Right lung (tissue), 5 donors: ENCODE data around the gene IQSEC1. TPM values are rescaled to one million over a fixed set of nuclear protein-coding genes. Genes with fewer than 3 reads are reported as not detected.

ENCODE experiments used
- DNase-seq, 2 donors: peaks; one replicate each; pipeline ENCODE4 v3.0.0-alpha.2; 2013
- polyA plus RNA-seq, 5 donors: library from polyadenylated mRNA; unstranded; fragments of 120-200 nt; gene quantifications; one replicate each; pipeline versions ENCODE4 v1.2.1 to v1.2.3, GENCODE V29; 2013; ENCODE audit warnings: inconsistent platforms in 1 of 5, low replicate concordance in 1 of 5; ENCODE audit not compliant: insufficient read length in 5 of 5, insufficient read depth in 1 of 5

IQSEC1 gene
- polyA plus RNA-seq, 5 donors, result 21.7 to 31.2 (median 29.6) TPM

DNA sequence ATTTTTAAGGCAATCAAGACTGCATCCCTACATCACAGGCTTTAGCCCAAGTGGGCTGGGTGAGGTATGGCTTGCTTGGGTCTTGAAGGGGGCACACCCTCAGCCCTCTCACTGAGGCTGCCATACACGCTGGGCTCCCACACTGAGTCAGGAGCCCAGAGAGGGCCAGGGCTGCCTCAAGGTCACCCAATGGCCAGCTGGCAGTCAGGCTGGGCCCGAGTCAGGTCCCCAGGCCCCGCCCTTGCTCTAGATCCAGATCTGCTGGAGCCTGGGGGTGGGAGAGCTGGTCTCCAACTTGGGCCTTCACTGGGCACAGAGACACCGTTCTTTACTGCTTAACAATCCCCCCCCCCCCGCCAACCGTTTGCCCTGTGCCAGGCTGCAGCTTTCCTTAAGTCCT, 88.1 kb downstream of the IQSEC1 start:
- no peak for DNase-seq

DNA sequence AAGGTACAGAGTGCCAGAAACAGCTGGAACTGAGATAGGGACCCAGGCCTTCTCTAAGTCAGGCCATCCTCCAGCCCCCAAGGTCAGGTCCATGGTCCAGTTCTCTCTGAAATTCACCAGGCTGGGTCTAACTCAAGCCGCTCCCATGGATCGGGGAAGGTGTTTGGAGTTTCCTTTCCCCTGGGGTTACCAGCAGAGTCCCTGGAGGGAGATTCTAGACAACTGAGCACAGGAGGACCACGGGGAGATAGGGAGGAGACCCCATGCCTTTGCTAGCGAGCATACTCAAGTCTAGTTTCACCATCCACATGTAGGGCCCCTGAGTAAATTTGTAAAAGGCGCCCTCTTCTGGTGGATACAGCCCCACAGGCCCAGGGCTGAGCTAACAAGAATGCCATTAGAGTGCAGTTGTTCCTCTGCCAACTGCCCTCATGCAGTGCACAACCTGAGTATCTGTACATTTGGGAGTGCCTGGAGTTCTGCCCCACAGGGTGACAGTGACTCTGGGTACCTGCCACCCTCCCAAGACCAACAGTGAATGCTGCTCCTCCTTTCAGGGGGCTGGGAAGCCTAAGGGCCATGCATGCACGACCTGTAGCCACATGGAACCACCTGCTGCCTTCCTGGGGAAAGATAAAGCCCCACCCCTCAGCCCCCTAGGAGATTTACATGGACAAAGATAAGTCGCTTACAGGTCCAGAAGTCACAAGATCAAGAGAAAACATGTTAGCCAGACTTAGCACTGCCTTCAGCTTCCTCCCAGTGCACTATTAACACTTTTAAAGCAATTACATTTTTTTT, 89.0 kb downstream of the IQSEC1 start:
- peak in 1 of 2 donors; percentile 60 for DNase-seq

- DNase-seq, result no peak
Observed at GRCh38 chr3:12983319-12983718, 89.9 kb downstream of the IQSEC1 start.

- no peak for DNase-seq
Observed at GRCh38 chr3:12982619-12983101, 90.6 kb downstream of the IQSEC1 start.

- no peak for DNase-seq
Observed at GRCh38 chr3:12981306-12982275, 91.6 kb downstream of the IQSEC1 start.

DNA sequence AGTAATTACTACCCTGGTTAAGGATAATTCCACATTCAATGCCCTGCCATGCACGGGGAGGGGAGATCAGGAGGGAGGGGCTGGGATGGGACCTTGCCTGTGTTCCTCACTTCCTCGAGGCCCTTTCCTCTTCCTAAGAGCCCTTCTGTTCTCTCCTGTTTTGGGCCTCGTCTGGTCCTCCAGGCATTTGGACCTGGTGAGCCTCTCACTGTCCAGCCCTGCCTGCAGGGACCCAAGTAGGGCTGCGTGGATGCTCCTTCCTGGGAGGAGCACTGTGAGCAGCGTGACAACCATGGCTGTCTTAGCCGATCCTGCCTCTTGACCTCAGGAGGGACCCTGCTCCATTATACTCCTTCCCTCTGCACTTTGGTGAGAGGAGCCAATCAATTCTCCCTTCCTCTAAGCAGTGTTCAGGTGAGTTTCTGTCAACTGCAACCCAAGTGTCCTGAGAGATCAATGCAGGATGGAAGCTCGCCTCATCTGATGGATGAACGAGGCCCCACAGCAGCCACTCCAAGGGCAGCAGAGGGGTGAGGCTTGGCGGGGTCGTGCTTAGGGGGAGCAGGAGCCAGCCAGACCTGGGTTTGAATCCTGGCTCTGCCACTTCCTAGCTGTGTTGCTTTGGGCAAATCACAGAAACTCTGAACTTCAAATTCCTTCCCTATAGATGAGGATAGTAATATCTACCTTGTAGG, 92.5 kb downstream of the IQSEC1 start:
- DNase-seq, result no peak

GRCh38 chr3:12979947-12980487, 93.2 kb downstream of the IQSEC1 start:
- no peak for DNase-seq

DNA sequence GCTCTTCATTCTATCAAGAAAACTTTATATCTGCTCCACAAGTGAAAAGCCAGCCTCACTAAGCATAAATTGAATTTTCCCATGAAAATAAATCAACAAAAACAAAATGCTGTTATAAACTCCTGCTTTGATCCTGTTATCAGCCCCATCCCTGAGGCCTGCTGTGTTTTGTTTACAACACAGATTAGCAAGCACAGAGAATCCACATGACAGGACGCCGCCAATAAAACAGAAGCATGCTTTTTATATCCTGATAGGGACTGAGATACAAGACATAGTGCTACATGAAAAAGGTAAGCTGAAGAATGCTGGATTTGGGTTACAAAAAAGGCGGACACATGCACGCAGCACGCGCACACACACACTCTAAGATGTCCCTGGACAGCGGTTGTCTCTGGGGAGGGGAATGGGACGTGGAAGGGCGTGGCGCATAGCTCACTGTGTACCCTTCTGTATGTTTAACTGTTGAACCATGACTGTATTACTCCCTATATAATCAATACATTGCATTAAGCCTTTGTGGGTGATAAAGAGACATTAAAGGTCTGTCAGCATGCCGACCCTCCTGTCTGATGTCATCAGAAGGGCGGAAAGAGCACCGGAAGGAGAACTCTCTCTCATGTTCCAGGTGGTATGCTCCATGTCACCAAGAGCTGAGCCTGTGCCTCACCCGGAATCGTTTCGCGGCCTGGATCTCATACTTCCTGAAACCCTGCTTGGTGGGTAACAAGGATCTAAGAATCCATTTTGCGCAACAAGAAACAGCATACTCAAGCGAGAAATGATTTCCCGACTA, 93.9 kb downstream of the IQSEC1 start:
- no peak for DNase-seq

- DNase-seq, result no peak
Observed at GRCh38 chr3:12978682-12979081, 94.5 kb downstream of the IQSEC1 start.

DNA sequence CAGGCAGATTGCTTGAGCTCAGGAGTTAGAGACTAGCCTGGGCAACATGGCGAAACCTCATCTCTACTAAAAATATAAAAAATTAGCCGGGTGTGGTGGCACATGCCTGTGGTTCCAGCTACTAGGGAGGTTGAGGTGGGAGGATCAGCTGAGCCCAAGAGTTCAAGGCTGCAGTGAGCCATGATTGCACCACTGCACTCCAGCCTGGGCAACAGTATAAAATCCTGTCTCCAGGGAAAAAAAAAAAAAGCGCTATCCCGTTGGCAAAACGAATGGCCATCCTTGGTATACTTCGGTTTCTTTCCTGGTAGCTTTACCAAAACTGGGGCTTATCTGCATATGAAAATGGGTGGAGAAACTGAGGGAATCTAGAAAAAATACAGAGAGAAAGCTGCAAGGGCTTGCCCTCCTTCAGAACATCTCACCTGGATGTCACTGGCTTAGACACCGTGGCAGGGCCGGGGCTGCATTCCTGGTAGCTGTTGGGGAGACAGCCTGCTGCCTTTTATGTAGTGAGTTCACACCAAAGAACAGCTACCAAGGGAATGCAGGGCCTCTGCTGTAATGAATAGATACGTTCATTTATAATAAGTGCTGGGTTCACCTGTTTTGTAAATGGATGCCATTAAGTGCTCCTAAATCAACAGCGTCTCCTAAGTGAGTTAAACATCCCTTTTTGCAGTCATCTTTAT, 96.0 kb downstream of the IQSEC1 start:
- no peak for DNase-seq

DNA sequence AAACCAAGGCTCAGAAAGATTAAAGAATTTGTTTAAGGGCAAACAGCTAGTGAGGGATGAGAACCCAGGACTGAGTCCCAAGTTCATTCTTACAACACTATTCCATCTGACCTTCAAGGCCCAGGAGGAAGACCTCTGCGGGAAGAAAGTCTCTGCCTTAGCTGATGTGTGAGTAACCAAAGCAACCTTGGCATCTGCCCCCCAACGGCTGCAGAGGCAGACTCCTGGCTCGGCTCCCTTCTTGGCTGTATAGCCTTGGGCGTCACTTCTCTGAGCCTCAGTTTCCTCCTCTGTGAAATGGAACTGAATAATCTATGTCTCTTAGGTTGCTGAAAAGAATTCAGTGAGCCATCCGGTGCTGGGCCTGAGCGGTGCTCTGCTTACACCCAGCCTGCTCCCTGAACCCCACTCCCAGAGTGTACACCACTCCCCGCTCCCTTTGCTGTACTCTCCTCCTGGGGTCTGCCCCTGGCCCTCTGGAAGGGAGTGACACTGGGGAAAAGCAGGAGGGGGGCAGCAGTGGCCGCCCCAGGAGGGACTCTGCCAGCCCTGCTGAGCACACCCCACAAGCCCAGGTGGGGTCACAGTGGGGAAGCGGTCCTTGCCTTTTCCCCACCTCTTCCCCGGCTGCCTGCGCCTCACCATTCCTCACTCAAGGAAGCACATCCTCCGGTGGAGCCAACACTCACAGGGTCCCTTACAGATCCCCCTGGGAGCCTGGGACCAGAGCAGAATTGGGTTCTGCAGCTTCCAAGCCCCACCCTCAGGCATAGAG, 97.3 kb downstream of the IQSEC1 start:
- DNase-seq, result no peak

DNA sequence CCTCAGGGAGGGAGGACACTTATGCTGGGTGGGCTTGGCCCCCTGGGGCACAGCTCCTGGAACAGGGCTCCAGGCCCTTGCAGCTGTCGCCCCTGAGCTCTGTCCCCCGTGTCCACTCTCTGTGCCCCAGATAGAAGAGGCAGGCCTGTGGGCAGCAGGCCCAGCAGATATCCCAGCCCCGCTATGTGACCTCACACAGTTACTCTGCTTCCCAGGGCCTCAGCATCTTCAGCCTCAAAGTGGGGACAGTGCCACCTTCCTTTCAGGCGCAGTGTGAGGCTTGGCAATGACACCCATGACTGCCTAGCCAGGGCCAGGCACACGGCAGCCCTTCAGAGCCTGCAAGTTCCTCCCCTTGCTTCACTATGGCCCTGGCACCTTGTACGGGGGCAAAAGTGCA, 98.4 kb downstream of the IQSEC1 start:
- no peak for DNase-seq

GRCh38 chr3:12974334-12974733, 98.9 kb downstream of the IQSEC1 start:
- no peak for DNase-seq

GRCh38 chr3:12973827-12974226, 99.4 kb downstream of the IQSEC1 start:
- no peak for DNase-seq

DNA sequence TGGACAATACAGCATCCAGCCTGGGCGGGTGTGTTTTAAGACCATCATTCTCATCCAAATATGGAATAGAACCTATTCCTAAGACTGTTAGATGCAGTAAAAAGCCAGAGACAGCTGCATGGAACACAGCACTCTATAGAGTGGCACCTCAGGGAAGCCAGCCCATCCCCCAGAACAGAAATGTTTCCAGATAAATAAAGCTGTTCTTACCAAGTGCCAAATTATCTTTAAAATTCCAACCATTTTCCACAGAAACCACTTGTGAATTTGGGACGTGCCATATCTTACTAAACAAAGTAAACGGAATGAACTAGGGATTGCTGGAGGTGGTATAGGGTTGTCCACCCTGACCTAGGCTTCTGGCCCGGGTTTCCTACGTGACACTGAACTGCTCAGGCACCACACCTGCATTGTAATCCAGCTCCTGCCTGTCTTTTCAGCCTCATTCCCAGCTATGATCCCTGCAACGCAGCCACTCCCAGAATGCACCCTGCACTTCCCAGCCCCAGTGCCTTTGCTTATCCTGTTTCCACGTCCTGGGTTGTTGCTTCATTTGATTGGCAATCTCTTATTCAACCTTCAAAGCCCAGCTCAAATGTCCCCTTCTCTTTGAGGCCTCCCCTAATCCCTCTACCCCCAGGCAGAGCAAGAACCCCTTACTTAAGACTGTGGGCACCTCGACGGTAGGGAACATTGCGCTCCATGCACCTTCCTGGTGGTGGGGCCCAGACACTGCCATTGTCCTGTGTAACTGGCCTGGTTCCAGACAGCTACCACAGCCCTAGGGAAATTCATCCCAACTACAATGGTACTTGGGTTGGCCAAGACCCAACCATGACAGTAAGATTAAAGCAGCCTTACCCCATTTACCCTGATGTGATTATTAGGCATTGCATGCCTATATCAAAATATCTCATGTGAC, 100.2 kb downstream of the IQSEC1 start:
- no peak for DNase-seq

DNA sequence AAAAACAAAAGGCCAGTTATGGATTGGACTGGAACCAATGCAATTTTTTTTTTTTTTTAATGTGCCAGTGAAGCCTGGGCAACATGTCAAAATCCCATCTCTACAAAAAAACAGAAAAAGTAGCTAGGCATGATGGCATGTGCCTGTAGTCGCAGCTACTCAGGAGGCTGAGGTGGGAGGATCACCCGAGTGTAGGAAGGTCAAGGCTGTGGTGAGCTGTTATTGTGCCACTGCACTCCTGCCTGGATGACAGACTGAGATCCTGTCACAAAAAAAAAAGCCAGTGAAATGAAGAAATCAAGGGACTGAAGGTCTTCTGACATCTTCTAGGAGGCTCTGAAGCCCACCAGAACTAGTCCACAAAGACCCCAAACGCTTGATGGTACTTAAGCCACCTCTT, 101.2 kb downstream of the IQSEC1 start:
- no peak for DNase-seq

- no peak for DNase-seq
Observed at GRCh38 chr3:12970684-12971083, 102.5 kb downstream of the IQSEC1 start.

DNA sequence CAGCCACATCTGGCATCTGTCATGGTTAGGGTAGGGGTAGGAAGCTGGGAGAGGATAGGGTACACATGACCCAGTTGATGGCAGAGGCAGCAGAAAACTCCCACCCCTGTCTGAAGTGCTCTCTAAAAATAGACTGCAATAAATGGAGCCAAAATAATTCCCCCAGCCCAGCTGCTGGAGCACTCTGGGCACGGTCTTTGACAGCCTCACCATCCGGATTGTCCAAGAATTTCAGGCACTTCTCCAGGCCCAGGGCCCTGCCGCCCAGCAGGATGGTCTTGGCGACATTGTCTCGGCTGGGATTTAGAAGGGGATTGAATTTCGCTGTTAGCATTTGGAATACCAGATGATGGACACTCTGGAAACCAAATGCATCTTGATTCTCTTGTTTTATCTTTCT, 103.7 kb downstream of the IQSEC1 start:
- peak; percentile 54 to 63 for DNase-seq
